Gastroesophageal sphincter (tissue), 3 donors: ENCODE results near the gene TCAF1.

Experiments used
- CTCF ChIP-seq, 4 experiments: fragments of 200-600 bp in 2 of 4; fragments of 450-650 bp in 2 of 4; sonication (generic) in 1 of 4; IDR thresholded peaks; one replicate each; pipeline ENCODE4 v1.5.1; 2017 to 2019; ENCODE audit warnings: antibody characterized with exemption in 4 of 4, mild to moderate bottlenecking in 2 of 4, moderate library complexity in 2 of 4
- POLR2A ChIP-seq, 2 donors: fragments of 450-650 bp; IDR thresholded peaks; one replicate each; pipeline ENCODE4 v1.6.1; 2017; ENCODE audit warnings: antibody characterized with exemption in 2 of 2, mild to moderate bottlenecking in 2 of 2, moderate library complexity in 1 of 2

GRCh38 chr7:143877098-143877497, 24.9 kb downstream of the TCAF1 start:
- TF ChIP-seq CTCF (IDR thresholded peaks at IDR 0.05) (no peak), POLR2A (IDR thresholded peaks at IDR 0.05) (no peak)
